Right lobe of liver (tissue), 6 donors: ENCODE data around the gene BMPR2. TPM values are rescaled to one million over a fixed set of nuclear protein-coding genes. Genes with fewer than 3 reads are reported as not detected.
A peak's percentile ranks its signal among the peaks of the same experiment; 100 is the strongest.

ENCODE experiments used
- ATAC-seq, 4 donors: fragments of 200-7000 bp; cut with Tn5 transposase; one replicate each; pipeline ENCODE4 v1.9.1; 2020; ENCODE audit warnings: mild to moderate bottlenecking in 4 of 4, moderate library complexity in 4 of 4
- DNase-seq, 3 donors: peaks; one replicate each; pipeline ENCODE4 v3.0.0-alpha.2; 2020
- H3K27ac ChIP-seq, 3 donors: fragments of 200-600 bp; one replicate each; pipeline ENCODE4 v1.8.0; 2022
- H3K27me3 ChIP-seq, 2 donors: fragments of 200-600 bp; one replicate each; pipeline ENCODE4 v1.8.0; 2022
- H3K36me3 ChIP-seq, 4 donors: fragments of 200-600 bp; sonication (generic) in 1 of 4; one replicate each; pipeline versions ENCODE4 v1.5.1 to v1.8.0; 2017 to 2022; ENCODE audit warnings: control low read depth in 1 of 4
- H3K4me1 ChIP-seq, 4 donors: fragments of 200-600 bp; sonication (generic) in 1 of 4; one replicate each; pipeline versions ENCODE4 v1.5.1 to v1.8.0; 2017 to 2022; ENCODE audit warnings: control low read depth in 1 of 4
- H3K4me3 ChIP-seq, 3 donors: fragments of 200-600 bp; one replicate each; pipeline ENCODE4 v1.8.0; 2022
- H3K9me3 ChIP-seq, 4 donors: fragments of 200-600 bp; sonication (generic) in 1 of 4; one replicate each; pipeline versions ENCODE4 v1.5.1 to v1.8.0; 2017 to 2022; ENCODE audit warnings: control low read depth in 1 of 4
- POLR2A ChIP-seq: fragments of 450-650 bp; IDR thresholded peaks from one replicate; pipeline ENCODE4 v1.6.1; 2017; ENCODE audit warnings: antibody characterized with exemption, mild to moderate bottlenecking
- WGBS: methylation state at CpG from one replicate; pipeline ENCODE4 v1.1.6; 2018; ENCODE audit warnings: low coverage, low lambda C conversion rate; ENCODE audit not compliant: insufficient coverage; ENCODE audit errors: missing lambda C conversion rate; 5-methylcytosine and 5-hydroxymethylcytosine counted together
- intact Hi-C, 2 donors: fragments of 100-400 bp; cut with DNase I; formaldehyde crosslinking; loops; one replicate each; pipeline versions ENCODE4 v1.11.2 to v1.14.1; 2022
- total RNA-seq, 6 experiments: library from RNA; depleted of rRNA in 2 of 6; stranded (reverse); fragments of >200 nt in 2 of 6; fragmentation: NEBNext Ultra II Directional in 3 of 6; extraction: Animal tissue kit (Norgen Biotek cat#: 25700) in 3 of 6; gene quantifications; one replicate each; pipeline versions ENCODE4 v1.1.0 to v1.2.4, GENCODE V29; 2016 to 2023
- TF ChIP-seq, protein P1 (sequence below), 4 donors: fragments of 200-600 bp in 3 of 4; fragments of 450-650 bp in 1 of 4; IDR thresholded peaks; one replicate each; pipeline versions ENCODE4 v1.5.1 to v1.8.0; 2016 to 2022; ENCODE audit warnings: antibody characterized with exemption in 4 of 4, mild to moderate bottlenecking in 2 of 4
- donor health status: DM: no; HTN: yes; CAD: no.
- donor health status: DM: no; HTN: no; CAD: no.
- donor health status: DM: no; HTN: no; CAD: no.
- donor health status: DM: no; HTN: yes; CAD: no.
- donor health status: DM: no; HTN: yes; CAD: no.

The BMPR2 gene
- total RNA-seq, 6 experiments from 2014 or later = 14.6 to 25.2 (median 18.7) TPM

GRCh38 chr2:202425036-202425435 lies 48.9 kb downstream of the BMPR2 start:
- 90% methylated on average over 4 of the region's 5 CpGs for WGBS
- DNase-seq = no peak

DNA sequence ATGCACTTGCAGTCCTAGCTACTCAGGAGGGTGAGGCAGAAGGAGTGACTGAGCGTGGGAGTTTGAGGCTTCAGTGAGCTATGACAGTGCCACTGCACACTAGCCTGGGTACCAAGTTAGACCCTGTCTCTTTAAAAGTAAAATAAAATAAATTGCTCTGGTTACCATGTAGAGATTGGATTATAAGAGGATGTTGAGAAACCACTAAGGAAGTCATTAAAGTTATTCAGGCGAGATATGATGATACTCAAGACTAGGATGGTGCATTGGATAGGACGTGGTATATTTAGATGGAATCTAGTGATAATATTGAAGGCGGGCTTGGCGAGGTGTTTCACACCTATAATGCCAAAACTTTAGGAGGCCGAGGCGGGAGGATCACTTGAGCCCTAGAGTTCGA lies 50.6 kb downstream of the BMPR2 start:
- 82% methylated on average over 8 of the region's 8 CpGs for WGBS
- H3K9me3 ChIP-seq = no peaks in the 10 kb centered on the region
- no peak overlapping the region for H3K4me3 ChIP-seq
- H3K27ac ChIP-seq = no peak overlapping the region
- ATAC-seq (no peak), DNase-seq (no peak)
- H3K36me3 ChIP-seq = no peaks in the 10 kb centered on the region
- H3K27me3 ChIP-seq = no peaks in the 10 kb centered on the region
- H3K4me1 ChIP-seq = peaks cover 0 to 9% (median 0%) of the 10 kb centered on the region in 4 donors
- intact Hi-C loops = no loop called here
- no peak for TF ChIP-seq POLR2A
- TF ChIP-seq, protein P1, sequence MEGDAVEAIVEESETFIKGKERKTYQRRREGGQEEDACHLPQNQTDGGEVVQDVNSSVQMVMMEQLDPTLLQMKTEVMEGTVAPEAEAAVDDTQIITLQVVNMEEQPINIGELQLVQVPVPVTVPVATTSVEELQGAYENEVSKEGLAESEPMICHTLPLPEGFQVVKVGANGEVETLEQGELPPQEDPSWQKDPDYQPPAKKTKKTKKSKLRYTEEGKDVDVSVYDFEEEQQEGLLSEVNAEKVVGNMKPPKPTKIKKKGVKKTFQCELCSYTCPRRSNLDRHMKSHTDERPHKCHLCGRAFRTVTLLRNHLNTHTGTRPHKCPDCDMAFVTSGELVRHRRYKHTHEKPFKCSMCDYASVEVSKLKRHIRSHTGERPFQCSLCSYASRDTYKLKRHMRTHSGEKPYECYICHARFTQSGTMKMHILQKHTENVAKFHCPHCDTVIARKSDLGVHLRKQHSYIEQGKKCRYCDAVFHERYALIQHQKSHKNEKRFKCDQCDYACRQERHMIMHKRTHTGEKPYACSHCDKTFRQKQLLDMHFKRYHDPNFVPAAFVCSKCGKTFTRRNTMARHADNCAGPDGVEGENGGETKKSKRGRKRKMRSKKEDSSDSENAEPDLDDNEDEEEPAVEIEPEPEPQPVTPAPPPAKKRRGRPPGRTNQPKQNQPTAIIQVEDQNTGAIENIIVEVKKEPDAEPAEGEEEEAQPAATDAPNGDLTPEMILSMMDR (IDR thresholded peaks at IDR 0.05) = no peak

More at GRCh38 chr2:202425036-202425435, 48.9 kb downstream of the BMPR2 start:
- no peak for TF ChIP-seq POLR2A
- TF ChIP-seq, protein P1 (IDR thresholded peaks at IDR 0.05) = no peak
- Histone ChIP-seq H3K27ac (no peak overlapping the region), H3K4me3 (no peak overlapping the region), H3K36me3 (no peaks in the 10 kb centered on the region), H3K27me3 (no peaks in the 10 kb centered on the region), H3K4me1 (peaks cover 0 to 9% (median 0%) of the 10 kb centered on the region in 4 donors), H3K9me3 (no peaks in the 10 kb centered on the region)
- no peak for ATAC-seq
- intact Hi-C loops = no loop called here

GRCh38 chr2:202429164-202429980 lies 53.2 kb downstream of the BMPR2 start:
- DNase-seq = no peak
- Histone ChIP-seq H3K9me3 (no peaks in the 10 kb centered on the region), H3K4me1 (peaks cover 0 to 8% (median 3%) of the 10 kb centered on the region in 4 donors), H3K36me3 (no peaks in the 10 kb centered on the region), H3K27ac (peak overlapping the region in 2 of 3 donors; percentile 29 to 36), H3K4me3 (no peak overlapping the region), H3K27me3 (no peaks in the 10 kb centered on the region)
- intact Hi-C loops = no loop called here
- ATAC-seq = peak; percentile 32 to 78 (median 50)
- TF ChIP-seq, protein P1 (IDR thresholded peaks at IDR 0.05) = no peak
- TF ChIP-seq POLR2A = no peak
- 64% methylated on average over 6 of the region's 6 CpGs for WGBS

- ATAC-seq = no peak
- H3K27ac ChIP-seq = no peak overlapping the region
- no peaks in the 10 kb centered on the region for H3K36me3 ChIP-seq
- DNase-seq = no peak
- peaks cover 0 to 13% (median 6%) of the 10 kb centered on the region in 4 donors for H3K4me1 ChIP-seq
- no peaks in the 10 kb centered on the region for H3K27me3 ChIP-seq
- intact Hi-C loops = no loop called here
- TF ChIP-seq, protein P1 (IDR thresholded peaks at IDR 0.05) = no peak
- no peak for TF ChIP-seq POLR2A
- no peaks in the 10 kb centered on the region for H3K9me3 ChIP-seq
- WGBS = 69% methylated on average over 2 of the region's 2 CpGs
- no peak overlapping the region for H3K4me3 ChIP-seq
Measured at GRCh38 chr2:202432776-202433175, 56.6 kb downstream of the BMPR2 start.
